DMS 273 (cell line): ENCODE data around the gene IL37.

Experiments used
- DNase-seq: peaks from one replicate; lab custom pipeline; 2025; ENCODE audit not compliant: unreplicated experiment; lab: John Stamatoyannopoulos, UW

Gene IL37, protein sequence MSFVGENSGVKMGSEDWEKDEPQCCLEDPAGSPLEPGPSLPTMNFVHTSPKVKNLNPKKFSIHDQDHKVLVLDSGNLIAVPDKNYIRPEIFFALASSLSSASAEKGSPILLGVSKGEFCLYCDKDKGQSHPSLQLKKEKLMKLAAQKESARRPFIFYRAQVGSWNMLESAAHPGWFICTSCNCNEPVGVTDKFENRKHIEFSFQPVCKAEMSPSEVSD

DNA sequence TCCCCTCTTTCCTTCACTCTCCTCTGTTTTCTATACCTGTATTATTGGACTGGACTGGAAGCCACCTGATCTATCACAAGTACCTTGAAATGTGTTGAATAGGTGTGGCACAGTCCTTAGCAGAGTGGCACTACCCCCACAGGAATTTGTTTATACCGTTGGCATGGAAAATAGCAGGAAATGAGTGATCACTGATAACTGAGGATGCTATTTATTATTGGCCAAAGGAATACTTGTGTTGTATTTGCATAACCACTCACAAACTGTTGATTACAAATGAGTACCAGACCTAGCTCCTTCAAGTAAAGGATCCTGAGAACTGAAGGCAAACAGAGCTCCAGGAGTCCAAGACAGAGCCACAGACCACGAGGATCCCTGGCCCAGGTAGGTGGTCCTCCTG lies at the start of gene IL37:
Gene IL37 (plus strand): TSS at position 301 of the 400 bp plus-strand sequence. CDS start 1,848 bp downstream, outside the sequence.
- no peak for DNase-seq

DNA sequence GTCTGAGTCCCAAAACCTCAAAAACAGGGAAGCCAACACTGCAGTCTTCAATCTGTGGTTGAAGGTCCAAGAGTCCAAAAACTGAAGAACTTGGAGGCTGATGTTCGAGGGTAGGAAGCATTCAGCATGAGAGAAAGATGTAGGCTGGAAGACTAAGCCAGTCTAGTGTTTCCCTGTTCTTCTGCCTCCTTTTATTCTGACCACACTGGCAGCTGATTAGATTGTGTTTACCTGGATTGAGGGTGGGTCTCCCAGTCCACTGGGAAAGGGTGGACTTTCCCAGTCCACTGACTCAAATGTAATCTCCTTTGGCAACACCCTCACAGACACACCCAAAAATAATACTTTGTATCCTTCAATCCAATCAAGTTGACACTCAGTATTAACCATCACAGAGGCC lies 46.9 kb upstream of the IL37 start:
- DNase-seq, result no peak

DNA sequence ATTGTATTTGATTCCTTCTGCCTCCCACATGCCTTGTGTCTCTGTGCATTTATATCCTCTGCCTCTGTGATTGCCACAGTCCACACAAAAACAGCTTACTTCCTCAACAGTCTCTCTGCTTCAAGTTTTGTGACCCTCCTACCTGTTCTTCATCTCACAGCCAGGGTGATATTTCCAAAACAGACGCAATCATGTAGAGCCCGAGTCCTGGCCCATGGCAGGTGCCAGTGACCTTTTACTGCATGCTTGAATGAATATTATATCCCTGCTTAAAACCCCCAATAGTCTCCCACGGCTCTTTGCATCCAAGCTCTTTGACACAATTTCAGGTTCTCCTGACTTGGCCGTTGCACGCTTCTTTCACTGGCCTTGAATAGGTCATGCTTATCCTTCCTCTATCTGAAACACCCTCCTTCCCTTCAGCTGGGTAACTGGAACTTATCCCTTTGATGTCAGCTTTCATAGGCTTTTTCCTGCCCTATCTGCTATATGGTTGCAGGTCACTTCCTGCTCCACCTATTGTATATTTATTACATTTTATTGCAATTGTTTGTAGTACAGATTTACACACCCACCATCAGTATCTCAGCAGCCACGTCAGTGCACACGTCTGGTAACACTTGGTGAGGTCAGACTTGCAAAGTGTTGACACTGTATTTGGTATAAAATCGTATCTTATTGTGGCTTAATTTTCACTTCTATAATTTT lies 44.7 kb upstream of the IL37 start:
- no peak for DNase-seq

DNA sequence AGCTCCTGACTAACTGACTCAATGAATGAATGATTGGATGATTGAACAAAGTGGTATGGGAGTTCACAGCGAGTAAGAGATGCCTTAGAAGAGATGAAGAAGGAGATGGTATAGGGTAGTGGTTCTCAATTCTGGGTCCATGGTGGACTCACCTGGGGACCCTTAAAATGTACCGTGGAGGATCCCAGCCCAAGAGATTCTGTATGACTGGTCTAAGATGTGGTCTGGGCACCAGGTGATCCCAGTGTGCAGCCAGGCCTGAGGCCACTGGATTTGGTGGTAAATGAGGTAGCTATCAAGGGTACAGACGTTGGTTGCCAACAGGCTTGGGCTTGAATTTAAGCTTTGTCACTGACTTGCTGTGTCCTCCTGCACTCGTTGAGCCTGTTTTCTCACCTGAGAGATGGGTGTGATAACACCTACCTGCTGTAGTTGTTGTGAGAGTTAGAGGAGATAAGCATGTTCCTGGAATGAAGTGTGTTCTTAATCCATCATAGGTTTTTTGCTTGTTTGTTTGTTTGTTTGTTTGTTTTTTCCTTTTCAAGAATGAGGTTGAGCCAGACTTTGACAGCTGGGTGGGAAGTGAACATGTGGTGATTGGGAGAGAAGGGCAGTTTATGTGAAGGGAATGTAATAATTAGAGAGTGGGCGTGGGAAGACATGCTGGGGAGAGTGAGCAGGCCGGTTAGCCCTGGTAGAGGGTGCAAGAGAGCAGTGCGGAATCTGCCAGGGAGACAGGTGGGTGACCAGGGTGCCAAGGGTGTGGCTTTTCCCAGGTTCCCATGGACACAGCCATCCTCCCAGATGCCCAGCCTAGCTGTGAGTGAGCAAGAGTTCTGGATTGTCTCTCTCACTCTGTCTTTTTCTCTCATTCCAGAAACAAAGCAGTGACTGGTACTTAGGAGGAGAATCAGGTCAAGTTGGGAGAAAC lies 43.0 kb upstream of the IL37 start:
- peak; percentile 16 for DNase-seq

DNA sequence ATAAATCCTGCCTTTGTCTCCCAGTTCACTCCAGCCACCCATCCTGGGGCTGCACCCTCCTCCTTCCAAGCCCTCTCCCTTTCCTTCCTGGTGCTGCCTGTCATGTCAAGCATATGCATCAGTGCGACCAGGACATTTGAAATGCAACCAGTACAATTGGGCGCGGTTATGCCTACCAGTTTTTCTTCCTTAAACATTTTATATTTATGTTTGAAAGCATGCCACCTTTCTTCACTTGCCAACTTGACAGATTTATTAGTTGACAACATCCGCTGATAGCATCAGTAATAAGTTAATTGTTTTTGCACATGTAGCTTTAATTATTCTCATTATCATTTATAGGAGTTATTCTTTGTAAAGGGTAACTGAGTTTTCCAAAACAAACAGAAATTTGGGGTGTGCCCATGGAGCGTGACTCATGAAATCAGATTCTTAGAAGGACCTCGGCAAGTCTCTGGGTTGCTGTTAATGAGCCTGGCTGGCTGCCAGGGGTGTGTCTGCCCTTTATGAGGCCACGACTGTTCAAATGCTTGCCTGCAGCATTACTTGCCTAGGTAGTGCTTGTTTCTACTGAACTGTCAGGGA lies 41.6 kb upstream of the IL37 start:
- DNase-seq, result peak; percentile 84

DNA sequence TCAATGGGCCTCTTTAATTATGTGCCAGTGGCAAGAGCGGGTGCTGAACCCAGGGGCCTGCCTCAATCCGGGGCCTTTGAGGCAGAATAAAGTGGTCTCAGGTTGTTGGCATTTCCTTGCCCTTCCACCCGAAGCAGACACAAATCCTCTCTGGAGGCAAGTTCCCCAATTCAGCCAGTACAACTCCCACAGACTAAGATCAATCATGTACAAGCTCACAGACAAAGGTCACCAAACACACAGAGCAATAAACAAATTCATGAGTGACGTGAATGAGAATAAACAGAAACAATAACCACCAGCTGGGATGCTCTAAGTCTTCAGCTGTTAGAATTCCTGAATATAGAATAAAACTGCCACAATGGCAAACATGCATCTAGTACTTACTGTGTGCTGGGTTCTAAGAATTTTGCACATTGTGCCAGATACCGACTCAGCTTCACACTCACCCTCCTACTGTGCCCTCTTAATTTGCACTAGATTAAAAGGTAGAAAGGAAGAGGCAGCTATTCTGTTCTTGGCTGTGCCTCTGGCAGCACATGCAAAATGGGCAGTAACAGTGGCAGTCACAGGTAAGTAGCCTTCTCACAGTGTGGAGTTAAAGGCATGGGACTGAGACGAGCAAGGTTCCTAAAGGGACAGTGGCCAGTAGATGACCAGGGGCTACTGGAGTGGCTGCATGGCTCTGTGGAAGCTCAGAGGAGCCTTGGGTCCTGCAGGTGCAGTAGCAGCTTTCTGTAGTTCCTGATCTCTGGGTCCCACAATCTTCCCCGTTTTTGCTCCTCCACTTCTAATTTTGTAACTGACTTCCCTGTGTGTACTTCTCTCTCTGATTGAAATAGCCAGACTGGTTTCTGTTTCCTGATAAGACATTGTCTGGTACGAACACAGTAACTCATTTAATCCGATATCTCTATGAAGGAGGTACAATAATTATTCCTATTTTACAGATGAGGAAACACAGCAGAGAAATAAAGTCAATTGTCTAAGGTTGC lies 39.8 kb upstream of the IL37 start:
- DNase-seq, result no peak

DNA sequence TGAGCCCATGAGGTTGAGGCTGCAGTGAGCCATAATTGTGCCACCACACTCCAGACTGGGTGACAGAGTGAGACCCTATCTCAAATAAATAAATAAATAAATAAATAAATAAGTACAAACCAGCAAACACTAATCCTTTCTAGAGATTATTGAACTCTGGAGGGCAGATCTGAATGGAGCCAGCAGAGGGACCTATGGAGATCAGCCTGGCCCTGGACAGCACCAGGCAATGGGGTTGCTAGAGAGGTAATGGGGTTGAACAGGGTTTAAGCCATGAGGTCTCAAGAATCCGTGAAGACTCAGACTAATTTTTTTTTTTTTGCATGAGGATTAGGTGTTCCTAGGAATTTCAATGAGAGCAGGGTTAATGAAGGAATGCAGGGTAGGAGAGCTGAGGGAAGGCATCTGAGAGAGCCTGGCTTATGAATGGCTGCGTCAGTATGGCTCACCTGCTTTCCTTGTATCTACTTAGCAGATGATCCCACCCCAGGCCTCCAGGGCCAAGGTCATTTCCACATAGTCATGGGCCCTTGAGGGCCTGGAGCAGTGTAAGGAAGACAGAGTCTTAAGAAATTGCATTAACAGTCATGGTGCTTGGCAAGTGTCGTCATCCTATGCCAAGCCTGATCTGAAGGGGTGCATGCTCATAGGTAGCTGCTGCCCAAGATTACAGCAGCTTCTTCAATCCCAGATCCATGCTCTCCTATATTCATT lies 34.6 kb upstream of the IL37 start:
- no peak for DNase-seq

DNA sequence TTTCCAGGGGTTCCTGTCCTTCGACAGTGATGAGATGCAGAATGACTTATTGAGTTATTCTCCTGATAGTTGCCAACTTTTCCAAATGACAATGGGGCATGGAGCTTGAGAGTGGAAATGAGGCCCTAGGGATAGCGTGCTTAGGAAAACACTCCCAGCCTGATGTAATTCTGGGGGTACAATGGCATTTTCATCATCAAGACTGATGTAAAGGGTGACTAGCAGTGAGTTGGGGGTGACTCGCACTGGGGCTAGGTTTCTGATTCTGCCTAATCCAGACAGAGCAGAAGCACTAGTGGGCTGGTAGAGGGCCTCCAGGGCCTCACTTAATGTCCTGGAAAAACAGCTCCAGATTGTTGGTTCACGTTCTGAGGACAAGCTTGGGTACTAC lies 34.0 kb upstream of the IL37 start:
- DNase-seq, result no peak

DNA sequence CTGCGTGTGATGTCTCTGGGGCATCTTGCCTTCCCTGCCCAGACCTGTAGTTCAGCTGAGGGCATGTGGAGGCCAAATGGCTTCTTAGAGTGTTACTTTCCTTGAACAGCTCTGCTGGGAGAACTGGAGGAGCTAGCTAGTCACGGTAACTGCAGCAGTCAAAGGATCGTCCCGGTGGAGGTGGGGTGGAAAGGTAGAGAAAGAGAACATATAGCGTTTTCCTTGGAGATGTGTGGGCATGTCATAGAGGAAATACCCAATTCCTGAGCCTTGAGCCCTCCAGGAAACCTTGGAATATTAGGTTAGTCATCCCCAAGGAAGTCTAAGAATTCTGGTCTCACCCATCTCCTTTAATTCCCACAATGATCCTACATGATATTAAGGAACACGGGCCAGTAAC lies 33.5 kb upstream of the IL37 start:
- no peak for DNase-seq

DNA sequence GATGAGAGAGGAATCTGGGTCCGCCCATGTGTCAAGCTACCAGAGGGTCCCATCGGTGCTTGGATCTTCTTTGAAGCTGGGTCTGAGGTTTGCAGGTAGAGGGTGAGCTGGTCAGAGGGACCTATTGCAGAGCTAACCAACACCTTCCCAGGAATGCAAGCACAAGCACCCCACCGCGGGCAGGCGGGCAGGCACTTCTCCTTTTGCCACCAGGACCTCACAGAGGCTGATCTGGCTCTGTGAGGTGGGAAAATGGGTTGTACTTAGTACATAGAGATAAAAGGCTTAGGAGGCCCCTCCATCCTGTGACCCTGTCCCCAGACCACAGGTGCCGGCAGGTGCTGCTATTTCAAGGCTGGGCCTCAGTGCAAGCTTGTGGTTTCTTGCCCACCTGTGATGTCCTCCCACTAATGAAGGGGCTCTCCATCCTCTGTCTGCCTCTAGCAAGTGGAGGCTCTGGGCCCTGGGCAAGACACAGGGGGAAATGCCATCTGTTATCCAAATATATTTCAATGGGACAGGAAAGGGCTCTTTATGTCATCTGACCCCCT lies 31.4 kb upstream of the IL37 start:
- DNase-seq, result no peak

DNA sequence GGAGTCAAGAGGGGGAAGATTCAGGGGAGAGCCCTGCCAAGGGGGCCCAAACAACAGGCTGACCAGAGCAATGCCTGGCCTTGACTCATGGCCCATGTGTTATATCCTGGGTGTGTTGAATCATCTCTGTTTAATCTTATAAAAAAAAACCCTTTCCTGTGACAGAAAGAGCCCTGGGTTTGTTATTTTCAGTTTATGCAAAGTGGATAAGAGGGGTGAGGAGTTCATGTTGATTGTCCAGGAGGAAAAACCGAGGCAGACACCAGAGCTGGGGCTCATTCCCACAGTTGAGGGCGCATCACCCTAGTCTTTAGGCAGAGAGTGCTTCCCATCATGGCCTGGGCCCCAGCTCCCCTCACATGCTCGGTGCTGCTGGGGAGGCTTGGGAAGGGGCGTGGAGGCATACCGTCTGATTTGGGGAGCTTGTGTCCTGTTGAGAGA lies 30.9 kb upstream of the IL37 start:
- no peak for DNase-seq

DNA sequence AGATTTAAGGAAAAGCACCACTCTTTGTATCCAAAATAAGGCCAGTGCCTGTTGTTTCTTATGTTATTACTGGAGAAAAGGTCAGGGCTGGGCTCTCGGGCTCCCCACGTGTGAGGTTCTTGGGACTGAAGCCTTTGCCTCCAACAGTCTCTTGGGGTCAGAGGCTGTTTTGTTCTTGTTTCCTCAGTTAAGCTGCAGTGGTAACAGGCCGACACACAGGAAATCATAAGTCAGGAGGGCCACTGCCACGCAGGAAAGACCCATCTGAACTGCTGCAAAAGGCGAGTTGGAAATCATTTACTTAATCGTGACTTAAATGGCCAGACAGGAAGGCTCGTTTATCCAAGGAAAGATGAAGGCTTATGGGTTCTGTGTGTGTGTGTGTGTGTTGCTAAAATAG lies 30.3 kb upstream of the IL37 start:
- DNase-seq, result no peak

DNA sequence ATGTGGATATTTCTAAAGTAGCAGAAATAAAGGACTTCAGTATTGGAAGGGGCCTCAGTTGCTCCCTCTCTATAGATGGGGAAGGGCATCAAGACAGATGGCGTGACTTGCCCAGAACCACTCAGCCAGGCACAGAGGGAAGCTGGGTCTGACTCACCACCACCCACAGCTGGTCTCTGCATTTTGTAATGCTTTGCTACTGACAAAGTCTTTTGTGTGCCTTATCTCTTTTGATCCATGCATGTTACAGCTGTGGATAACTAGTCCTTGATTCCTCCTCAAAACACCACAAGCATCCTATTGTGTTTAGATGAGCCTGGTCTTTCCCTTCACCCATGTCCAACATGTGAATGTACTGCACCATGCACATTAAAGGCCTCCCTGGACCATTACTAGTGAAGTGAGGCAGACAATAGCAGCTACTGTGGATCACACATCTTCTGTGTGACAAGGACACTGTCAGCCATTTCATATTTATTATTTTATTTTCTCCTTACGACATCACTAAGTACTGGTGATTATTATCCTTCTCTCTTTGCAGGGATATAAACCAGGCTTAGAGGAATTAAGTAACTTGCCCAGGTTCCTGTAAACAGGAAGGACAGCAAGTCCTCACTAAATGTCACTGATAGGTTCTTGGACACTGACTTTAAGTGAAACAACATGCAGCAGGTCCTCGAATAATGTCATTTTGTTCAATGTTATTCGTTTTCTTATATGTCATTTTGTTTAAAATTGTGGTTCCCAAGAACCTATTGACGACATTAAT lies 29.6 kb upstream of the IL37 start:
- peak; percentile 56 for DNase-seq

DNA sequence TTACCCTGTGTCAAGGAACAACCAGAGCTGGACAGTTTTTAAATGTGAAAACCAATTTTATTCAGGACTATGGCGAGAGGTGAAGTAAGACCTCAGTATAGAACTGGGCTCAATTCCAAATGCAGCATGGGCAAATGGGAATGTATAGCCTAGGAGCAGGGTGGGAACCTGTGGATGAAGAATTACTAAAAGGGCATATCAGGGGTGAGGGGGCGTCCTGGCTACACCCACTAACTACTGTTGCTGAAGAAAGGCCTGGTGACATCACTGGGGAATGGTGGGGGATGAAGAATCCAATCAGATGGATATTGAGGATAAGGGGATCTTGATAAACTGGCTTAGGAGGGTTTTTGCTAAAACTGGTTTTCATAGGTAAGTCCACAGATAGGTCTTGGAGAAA lies 27.3 kb upstream of the IL37 start:
- DNase-seq, result no peak

DNA sequence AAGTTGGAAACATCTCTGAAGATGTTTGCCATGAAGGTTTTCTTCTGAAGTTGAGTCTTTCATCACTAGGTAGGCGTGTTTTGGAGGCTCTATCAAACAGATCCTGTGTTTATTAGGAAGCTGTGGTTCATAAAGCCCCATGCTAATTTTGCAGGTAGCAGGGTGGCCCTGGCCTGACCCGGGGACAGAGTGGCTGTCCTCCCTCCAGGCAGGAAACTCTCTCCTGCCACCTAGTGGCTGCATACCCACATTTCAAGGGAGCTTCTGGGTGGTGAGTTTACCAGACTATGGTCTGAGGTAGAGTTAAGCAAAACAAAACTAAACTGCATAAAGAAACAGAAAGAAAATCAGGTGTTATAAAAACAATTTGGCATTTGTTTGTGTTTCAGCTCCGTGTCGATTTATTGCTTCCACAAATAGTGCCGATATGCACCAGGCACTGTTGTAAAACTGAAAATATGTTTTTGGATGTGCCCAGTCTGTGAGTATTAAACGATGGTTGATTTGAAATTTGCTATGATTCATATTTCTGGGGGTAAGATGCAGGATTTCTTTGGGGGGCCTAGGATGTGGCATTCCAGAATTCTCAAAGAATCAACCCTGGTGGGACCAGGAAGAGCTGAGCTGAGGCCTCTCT lies 26.0 kb upstream of the IL37 start:
- peak; percentile 46 for DNase-seq

DNA sequence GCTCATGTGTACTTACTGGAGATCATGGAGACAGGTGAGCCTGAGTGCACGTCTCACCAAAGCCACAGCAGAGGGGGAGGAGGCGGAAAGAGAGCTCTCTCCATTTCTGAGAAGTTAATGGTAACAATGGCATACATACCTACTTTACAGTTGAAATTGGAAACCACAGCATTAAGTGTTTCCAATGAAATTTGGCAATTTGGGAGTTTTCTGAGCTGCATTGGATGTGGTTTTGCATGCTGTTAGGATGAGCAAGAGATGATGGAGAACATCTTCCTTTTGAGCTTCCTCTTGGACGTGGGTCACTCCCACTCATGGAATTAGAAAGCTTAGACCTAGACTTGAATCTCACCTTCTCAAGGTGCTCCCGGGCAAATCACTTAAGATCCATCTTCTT lies 25.5 kb upstream of the IL37 start:
- DNase-seq, result no peak

DNA sequence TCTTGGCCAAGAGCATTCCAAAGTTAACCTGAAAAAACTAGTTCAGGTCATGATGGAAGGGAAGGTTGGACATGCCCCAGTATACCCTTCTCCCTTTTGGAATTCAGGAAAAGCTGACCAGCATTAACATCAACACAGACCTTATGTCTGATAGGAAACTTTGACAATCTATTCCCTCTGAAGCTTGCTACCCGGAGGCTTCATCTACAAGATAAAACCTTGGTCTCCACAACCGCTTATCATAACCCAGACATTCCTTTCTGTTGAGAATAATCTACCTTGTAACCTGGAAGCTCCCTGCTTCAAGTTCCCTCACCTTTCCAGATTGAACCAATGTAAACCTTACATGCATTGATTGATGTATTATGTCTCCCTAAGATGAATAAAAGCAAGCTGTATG lies 24.7 kb upstream of the IL37 start:
- no peak for DNase-seq
